Measurements from ENCODE around the gene NPY1R. TPM values are rescaled to one million over a fixed set of nuclear protein-coding genes. Genes with fewer than 3 reads are reported as not detected.

Gene NPY1R
- polyA plus RNA-seq (ENCODE audit: insufficient read length): 3.1 TPM

- peak; percentile 53 for DNase-seq (ENCODE audit: low read depth)
Observed at GRCh38 chr4:163332526-163333406, at the start of gene NPY1R. TSS of gene NPY1R (minus strand) at chr4:163332596. CDS start at chr4:163326554, 6,042 bp downstream.

- no peak for DNase-seq (ENCODE audit: low read depth)
Observed at GRCh38 chr4:163380703-163381102, 48.3 kb upstream of the NPY1R start.

GRCh38 chr4:163378661-163379060 is 46.3 kb upstream of the NPY1R start:
- DNase-seq (ENCODE audit: low read depth): no peak

GRCh38 chr4:163372029-163372428 is 39.6 kb upstream of the NPY1R start:
- no peak for DNase-seq (ENCODE audit: low read depth)

GRCh38 chr4:163367651-163368050 is 35.3 kb upstream of the NPY1R start:
- no peak for DNase-seq (ENCODE audit: low read depth)

- no peak for DNase-seq (ENCODE audit: low read depth)
Observed at GRCh38 chr4:163356104-163356503, 23.7 kb upstream of the NPY1R start.

GRCh38 chr4:163353054-163353453 is 20.7 kb upstream of the NPY1R start:
- DNase-seq (ENCODE audit: low read depth): no peak

GRCh38 chr4:163350672-163351071 is 18.3 kb upstream of the NPY1R start:
- no peak for DNase-seq (ENCODE audit: low read depth)

- no peak for DNase-seq (ENCODE audit: low read depth)
Observed at GRCh38 chr4:163344147-163345125, 12.0 kb upstream of the NPY1R start.

- DNase-seq (ENCODE audit: low read depth): no peak
Observed at GRCh38 chr4:163343604-163344146, 11.3 kb upstream of the NPY1R start, which contains the start of gene NPY5R. TSS of gene NPY5R (plus strand) at chr4:163343892. CDS start at chr4:163350274, 6,382 bp downstream.

GRCh38 chr4:163335384-163335783 is 3.0 kb upstream of the NPY1R start:
- no peak for DNase-seq (ENCODE audit: low read depth)

- no peak for DNase-seq (ENCODE audit: low read depth)
Observed at GRCh38 chr4:163331629-163332376, 593 bp downstream of the NPY1R start.

- no peak for DNase-seq (ENCODE audit: low read depth)
Observed at GRCh38 chr4:163330916-163331628, 1.3 kb downstream of the NPY1R start.

- no peak for DNase-seq (ENCODE audit: low read depth)
Observed at GRCh38 chr4:163317110-163317509, 15.3 kb downstream of the NPY1R start.

GRCh38 chr4:163309466-163309865 is 22.9 kb downstream of the NPY1R start:
- no peak for DNase-seq (ENCODE audit: low read depth)

GRCh38 chr4:163303069-163303468 is 29.3 kb downstream of the NPY1R start:
- DNase-seq (ENCODE audit: low read depth): no peak

- DNase-seq (ENCODE audit: low read depth): no peak
Observed at GRCh38 chr4:163300445-163300844, 32.0 kb downstream of the NPY1R start.

GRCh38 chr4:163295138-163295537 is 37.3 kb downstream of the NPY1R start:
- DNase-seq (ENCODE audit: low read depth): no peak

GRCh38 chr4:163284304-163284703 is 48.1 kb downstream of the NPY1R start:
- DNase-seq (ENCODE audit: low read depth): no peak

GRCh38 chr4:163280703-163281519 is 51.5 kb downstream of the NPY1R start:
- no peak for DNase-seq (ENCODE audit: low read depth)
